ENCODE data around the gene GBX2.

GRCh38 chr2:236162031-236162845, 5.9 kb downstream of the GBX2 start:
- TF ChIP-seq CTCF (IDR thresholded peaks at IDR 0.05; ENCODE audit: insufficient read depth, low read length) (no peak), REST (IDR thresholded peaks at IDR 0.05; ENCODE audit: insufficient replicate concordance, low read depth) (no peak), GABPA (IDR thresholded peaks at IDR 0.05; ENCODE audit: low read depth) (no peak), POLR2AphosphoS5 (IDR thresholded peaks at IDR 0.05; ENCODE audit: low read depth) (no peak)
